Small intestine (tissue), 7 donors: ENCODE data around the gene AMER3. TPM values are rescaled to one million over a fixed set of nuclear protein-coding genes. Genes with fewer than 3 reads are reported as not detected.
A peak's percentile ranks its signal among the peaks of the same experiment; 100 is the strongest.
"Not testable (repeated sequence)": the region's sequence is repeated elsewhere in the genome, so short reads cannot be mapped to it uniquely, and the experiment has no call there.

Experiments
- DNase-seq, 2 donors: peaks; one replicate each; pipeline versions ENCODE4 v3.0.0 to v3.0.0-alpha.2; 2013
- FAIRE-seq: peaks from 2 replicates; lab custom pipeline; 2012; peaks lifted over from hg19 to GRCh38; lab: Jason Lieb, UNC
- H3K27ac ChIP-seq, 3 donors: one replicate each; pipeline ENCODE4 v1.5.1; 2013; ENCODE audit warnings: low read length in 2 of 3, mild to moderate bottlenecking in 2 of 3, control low read depth in 1 of 3, inconsistent platforms in 1 of 3, low read depth in 1 of 3, moderate library complexity in 1 of 3
- H3K27me3 ChIP-seq, 3 donors: one replicate each; pipeline ENCODE4 v1.6.1; 2013; ENCODE audit warnings: low read length in 3 of 3, inconsistent platforms in 1 of 3; ENCODE audit not compliant: control insufficient read depth in 3 of 3, insufficient read depth in 3 of 3
- H3K36me3 ChIP-seq, 3 donors: one replicate each; pipeline ENCODE4 v1.6.1; 2013; ENCODE audit warnings: low read length in 3 of 3, inconsistent platforms in 1 of 3, low read depth in 1 of 3, mild to moderate bottlenecking in 1 of 3, moderate library complexity in 1 of 3; ENCODE audit not compliant: control insufficient read depth in 3 of 3, insufficient read depth in 2 of 3
- H3K4me1 ChIP-seq, 3 donors: one replicate each; pipeline ENCODE4 v1.6.1; 2013; ENCODE audit warnings: low read length in 2 of 3, inconsistent platforms in 1 of 3, low read depth in 1 of 3, mild to moderate bottlenecking in 1 of 3, moderate library complexity in 1 of 3; ENCODE audit not compliant: control insufficient read depth in 3 of 3, insufficient read depth in 2 of 3
- H3K4me3 ChIP-seq, 3 donors: one replicate each; pipeline ENCODE4 v1.5.1; 2013; ENCODE audit warnings: low read length in 3 of 3, control low read depth in 1 of 3, inconsistent platforms in 1 of 3, low read depth in 1 of 3, mild to moderate bottlenecking in 1 of 3, moderate library complexity in 1 of 3
- H3K9me3 ChIP-seq, 2 donors: one replicate each; pipeline ENCODE4 v1.6.1; 2013; ENCODE audit warnings: low read depth in 1 of 2, low read length in 1 of 2; ENCODE audit not compliant: control insufficient read depth in 2 of 2, insufficient read depth in 1 of 2
- WGBS, 3 donors: extraction: QIAGEN DNeasy Blood & Tissue Kit; methylation state at CpG; one replicate each; pipeline ENCODE4 v1.1.7; 2013; 5-methylcytosine and 5-hydroxymethylcytosine counted together
- polyA plus RNA-seq, 4 donors: library from polyadenylated mRNA; stranded (reverse) in 3 of 4; unstranded in 1 of 4; fragments of 200-250 nt in 3 of 4; fragments of 120-200 nt in 1 of 4; gene quantifications; one replicate each; pipeline versions ENCODE4 v1.2.1 to v1.2.3, GENCODE V29; 2013
- donor health status: healthy with polysubstance abuse.
- donor health status: control.
- donor health status: control.
- donor health status: Bipolar disorder and iron deficiency.
- donor health status: healthy.

The AMER3 gene
- polyA plus RNA-seq, 4 donors: 0.45 to 0.99 TPM; not detected in 2

- no peaks in the 10 kb centered on the region for H3K9me3 ChIP-seq
- WGBS, 3 donors: 70 to 72% (median 71%) methylated on average over 8 of the region's 8 CpGs
- DNase-seq (no peak), FAIRE-seq (no peak)
- H3K36me3 ChIP-seq: no peaks in the 10 kb centered on the region
- H3K4me1 ChIP-seq: peaks cover 0 to 10% (median 0%) of the 10 kb centered on the region in 3 donors
- peak within 1 kb of the TSS; percentile 8 to 61 (median 29) for H3K27ac ChIP-seq
- peak within 1 kb of the TSS in 1 of 3 donors; percentile 19 for H3K4me3 ChIP-seq
- peaks cover 0 to 28% (median 0%) of the 10 kb centered on the region in 3 donors for H3K27me3 ChIP-seq
Observed at GRCh38 chr2:130728549-130729316, 26.6 kb upstream of the AMER3 start, which contains the start of gene GPR148. Gene GPR148 (plus strand): TSS chr2:130729070. CDS start chr2:130729152, 82 bp downstream.

- 92 to 94% (median 93%) methylated on average over 17 of the region's 17 CpGs for WGBS, 3 donors
- FAIRE-seq: no peak
- DNase-seq: no peak
Observed at GRCh38 chr2:130729322-130730299, 25.7 kb upstream of the AMER3 start.

GRCh38 chr2:130732257-130732656 lies 23.1 kb upstream of the AMER3 start:
- DNase-seq: not testable (repeated sequence)
- 86 to 94% (median 91%) methylated on average over 11 of the region's 11 CpGs for WGBS, 3 donors

More at GRCh38 chr2:130729322-130730299, 25.7 kb upstream of the AMER3 start:
- no peaks in the 10 kb centered on the region for H3K36me3 ChIP-seq
- peaks cover 0 to 10% (median 0%) of the 10 kb centered on the region in 3 donors for H3K4me1 ChIP-seq
- no peak overlapping the region for H3K4me3 ChIP-seq
- no peaks in the 10 kb centered on the region for H3K9me3 ChIP-seq
- no peak overlapping the region for H3K27ac ChIP-seq
- H3K27me3 ChIP-seq: peaks cover 0 to 28% (median 0%) of the 10 kb centered on the region in 3 donors

GRCh38 chr2:130735200-130735599 lies 20.1 kb upstream of the AMER3 start:
- H3K36me3 ChIP-seq: no peaks in the 10 kb centered on the region
- FAIRE-seq (no peak), DNase-seq (no peak)
- no peak overlapping the region for H3K27ac ChIP-seq
- no peaks in the 10 kb centered on the region for H3K27me3 ChIP-seq
- no peaks in the 10 kb centered on the region for H3K4me1 ChIP-seq
- no peaks in the 10 kb centered on the region for H3K9me3 ChIP-seq
- WGBS, 3 donors: 94 to 98% (median 96%) methylated on average over 3 of the region's 3 CpGs
- no peak overlapping the region for H3K4me3 ChIP-seq

More at GRCh38 chr2:130732257-130732656, 23.1 kb upstream of the AMER3 start:
- not testable (repeated sequence) for H3K27ac ChIP-seq, FAIRE-seq, H3K9me3 ChIP-seq, H3K36me3 ChIP-seq, H3K4me1 ChIP-seq, H3K4me3 ChIP-seq
- peaks cover 0 to 16% (median 0%) of the 10 kb centered on the region in 3 donors for H3K27me3 ChIP-seq

- FAIRE-seq: no peak
- H3K27ac ChIP-seq: no peak overlapping the region
- no peaks in the 10 kb centered on the region for H3K4me1 ChIP-seq
- WGBS, 3 donors: 78 to 80% (median 79%) methylated on average over 6 of the region's 6 CpGs
- peaks cover 0 to 2% (median 0%) of the 10 kb centered on the region in 3 donors for H3K27me3 ChIP-seq
- no peak overlapping the region for H3K4me3 ChIP-seq
- no peaks in the 10 kb centered on the region for H3K36me3 ChIP-seq
- no peak for DNase-seq
- H3K9me3 ChIP-seq: no peaks in the 10 kb centered on the region
Observed at GRCh38 chr2:130736487-130736886, 18.9 kb upstream of the AMER3 start.

GRCh38 chr2:130737592-130737991 lies 17.7 kb upstream of the AMER3 start:
- no peaks in the 10 kb centered on the region for H3K36me3 ChIP-seq
- 88% methylated on average over 14 of the region's 14 CpGs for WGBS, 3 donors
- DNase-seq (no peak), FAIRE-seq (no peak)
- no peak overlapping the region for H3K27ac ChIP-seq
- H3K4me1 ChIP-seq: no peaks in the 10 kb centered on the region
- H3K9me3 ChIP-seq: no peaks in the 10 kb centered on the region
- H3K4me3 ChIP-seq: no peak overlapping the region
- peaks cover 0 to 2% (median 0%) of the 10 kb centered on the region in 3 donors for H3K27me3 ChIP-seq

GRCh38 chr2:130740671-130741070 lies 14.7 kb upstream of the AMER3 start:
- no peak overlapping the region for H3K4me3 ChIP-seq
- H3K27me3 ChIP-seq: peaks cover 0 to 5% (median 4%) of the 10 kb centered on the region in 3 donors
- DNase-seq (no peak), FAIRE-seq (no peak)
- H3K36me3 ChIP-seq: no peaks in the 10 kb centered on the region
- H3K27ac ChIP-seq: no peak overlapping the region
- 76 to 87% (median 85%) methylated on average over 12 of the region's 12 CpGs for WGBS, 3 donors
- H3K9me3 ChIP-seq: peaks cover 0 to 9% of the 10 kb centered on the region in 2 donors
- no peaks in the 10 kb centered on the region for H3K4me1 ChIP-seq

GRCh38 chr2:130743278-130743677 lies 12.1 kb upstream of the AMER3 start:
- no peaks in the 10 kb centered on the region for H3K36me3 ChIP-seq
- H3K27me3 ChIP-seq: peaks cover 0 to 5% (median 4%) of the 10 kb centered on the region in 3 donors
- DNase-seq (no peak), FAIRE-seq (no peak)
- no peaks in the 10 kb centered on the region for H3K4me1 ChIP-seq
- H3K27ac ChIP-seq: no peak overlapping the region
- WGBS, 3 donors: 76 to 81% (median 80%) methylated on average over 8 of the region's 8 CpGs
- H3K4me3 ChIP-seq: no peak overlapping the region
- H3K9me3 ChIP-seq: peaks cover 0 to 9% of the 10 kb centered on the region in 2 donors
